Heart left ventricle (tissue), 16 donors: ENCODE results near the gene EPN2. TPM values are rescaled to one million over a fixed set of nuclear protein-coding genes. Genes with fewer than 3 reads are reported as not detected.
"Not testable (repeated sequence)": the region's sequence is repeated elsewhere in the genome, so short reads cannot be mapped to it uniquely, and the experiment has no call there.

Experiments
- ATAC-seq, 4 donors: fragments of 200-7000 bp; cut with Tn5 transposase; one replicate each; pipeline ENCODE4 v1.9.1; 2020 to 2022; ENCODE audit warnings: moderate library complexity in 4 of 4, mild to moderate bottlenecking in 3 of 4, moderate number of reproducible peaks in 1 of 4
- DNase-seq, 5 donors: peaks; one replicate each; pipeline ENCODE4 v3.0.0-alpha.2; 2020
- H3K27ac ChIP-seq, 12 donors: fragments of 200-600 bp; sonication (generic) in 4 of 12; one replicate each; pipeline versions ENCODE4 v1.5.0 to v1.8.0; 2016 to 2022; ENCODE audit warnings: mild to moderate bottlenecking in 2 of 12
- H3K27me3 ChIP-seq, 9 donors: fragments of 200-600 bp; sonication (generic) in 2 of 9; one replicate each; pipeline versions ENCODE4 v1.5.1 to v1.8.0; 2016 to 2022; ENCODE audit warnings: mild to moderate bottlenecking in 3 of 9
- H3K36me3 ChIP-seq, 9 donors: fragments of 200-600 bp; sonication (generic) in 2 of 9; one replicate each; pipeline versions ENCODE4 v1.5.0 to v1.8.0; 2018 to 2022; ENCODE audit warnings: mild to moderate bottlenecking in 2 of 9
- H3K4me1 ChIP-seq, 12 donors: fragments of 200-600 bp; sonication (generic) in 4 of 12; one replicate each; pipeline versions ENCODE4 v1.5.0 to v1.8.0; 2016 to 2022; ENCODE audit warnings: mild to moderate bottlenecking in 3 of 12
- H3K4me3 ChIP-seq, 12 donors: fragments of 200-600 bp; sonication (generic) in 4 of 12; one replicate each; pipeline versions ENCODE4 v1.5.0 to v1.8.0; 2017 to 2022; ENCODE audit warnings: mild to moderate bottlenecking in 9 of 12, moderate library complexity in 4 of 12
- H3K9me3 ChIP-seq, 12 donors: fragments of 200-600 bp; sonication (generic) in 4 of 12; one replicate each; pipeline versions ENCODE4 v1.5.0 to v1.8.0; 2016 to 2022; ENCODE audit warnings: mild to moderate bottlenecking in 1 of 12
- WGBS, 4 donors: extraction: QIAGEN DNeasy Blood & Tissue Kit in 2 of 4; methylation state at CpG; one replicate each; pipeline versions ENCODE4 v1.1.5 to v1.1.7; 2013 to 2018; 5-methylcytosine and 5-hydroxymethylcytosine counted together
- intact Hi-C, 10 donors: fragments of 100-400 bp; cut with DNase I; formaldehyde crosslinking; loops; one replicate each; pipeline versions ENCODE4 v1.11.1 to v1.14.2; 2022
- long read RNA-seq, 3 donors: library from polyadenylated mRNA; unstranded; transcript quantifications; one replicate each; pipeline ENCODE4 v2.0.0, GENCODE V29; 2020 to 2021
- polyA plus RNA-seq, 2 donors: library from polyadenylated mRNA; stranded (reverse); fragments of 200-250 nt; gene quantifications; one replicate each; pipeline ENCODE4 v1.2.3, GENCODE V29; 2013
- total RNA-seq, 9 donors: library from RNA; depleted of rRNA in 2 of 9; stranded (reverse); fragments of >200 nt in 2 of 9; fragmentation: NEBNext Ultra II Directional in 3 of 9; extraction: Animal tissue kit (Norgen Biotek cat#: 25700) in 3 of 9; gene quantifications; one replicate each; pipeline versions ENCODE4 v1.1.0 to v1.2.4, GENCODE V29; 2016 to 2023
- TF ChIP-seq, protein P1 (sequence below), 12 donors: fragments of 200-600 bp; sonication (generic) in 4 of 12; IDR thresholded peaks; one replicate each; pipeline versions ENCODE4 v1.5.0 to v1.8.0; 2018 to 2022; ENCODE audit warnings: antibody characterized with exemption in 12 of 12, mild to moderate bottlenecking in 5 of 12
- donor health status: ischemic (EF 13 %, LVEDD 7.1; RV severe dilation, severe dysfunction).
- donor health status: healthy with polysubstance abuse.
- donor health status: DM: no; HTN: yes; CAD: no.
- donor health status: DM: no; HTN: no; CAD: no.
- donor health status: ischemic (EF 25% LVEDD 6.9; RV normal size, moderate dysfunction).
- donor health status: ischemic (EF 25% LVEDD 5.7; RV mildly dilated, moderate dysfunction).
- donor health status: healthy.
- donor health status: DM: yes; HTN: yes; CAD: no.
- donor health status: ischemic (EF 35%, LVEDD 5.7; RV mildly dilated, moderate dysfunction).
- donor health status: nonischemic (EF 11% LVEDD 7.7; RV severe dilation, severe dysfunction).
- donor health status: DM: yes; HTN: yes; CAD: no.
- donor health status: PGD.
- donor health status: ischemic (EF 29% LVEDD 5.4; RV normal size, mild dysfunction).
- donor health status: nonischemic (EF 23%, LVEDD 6.1; RV moderate dilation, normal function).

The EPN2 gene
- total RNA-seq (100 to 1,000 TPM in 1 of 9 donors, 10 to 100 TPM in 8; 43.9 to 114 (median 73.9) TPM), polyA plus RNA-seq (10 to 100 TPM; 26.4 to 37.9 TPM)
- long read RNA-seq, donor 1, full-length matches to known transcripts, result 17 of 65 reads
- long read RNA-seq, donor 1, partial matches to known transcripts, result 28 of 65 reads
- long read RNA-seq, donor 1, other reads (novel, unspliced or antisense), result 20 of 65 reads
- long read RNA-seq, donor 2, full-length matches to known transcripts, result 36 of 116 reads
- long read RNA-seq, donor 2, partial matches to known transcripts, result 44 of 116 reads
- long read RNA-seq, donor 2, other reads (novel, unspliced or antisense), result 36 of 116 reads
- long read RNA-seq, donor 3, full-length matches to known transcripts, result 23 of 62 reads
- long read RNA-seq, donor 3, partial matches to known transcripts, result 20 of 62 reads
- long read RNA-seq, donor 3, other reads (novel, unspliced or antisense), result 19 of 62 reads

DNA sequence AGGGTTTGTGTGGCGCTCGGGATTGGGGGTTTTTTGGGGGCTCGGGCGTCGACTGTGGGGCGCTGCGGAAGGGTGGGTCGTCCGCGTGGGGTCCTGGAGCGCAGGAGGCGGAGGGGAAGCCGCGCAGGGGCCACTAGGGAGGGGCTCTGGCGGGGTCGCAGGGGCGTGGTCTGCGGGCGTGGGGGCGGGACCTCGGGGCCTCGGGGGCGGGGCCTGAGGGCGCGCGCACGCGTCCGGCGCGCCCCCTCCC lies at the start of gene EPN2:
EPN2 (plus strand) TSS at position 228 of the 250 bp plus-strand sequence. CDS start 45,754 bp downstream, outside the sequence.
- 1% methylated on average over 17 to 20 of the region's 31 CpGs; no CpG with 5 or more reads in 2 of the 4 donors for WGBS, 4 donors
- intact Hi-C loops, H3K27me3 ChIP-seq, H3K36me3 ChIP-seq, H3K9me3 ChIP-seq: not testable (repeated sequence)
- Histone ChIP-seq H3K4me3 (peak within 1 kb of the TSS; percentile 74 to 100 (median 97)), H3K27ac (peak within 1 kb of the TSS; percentile 79 to 98 (median 95)), H3K4me1 (peaks cover 6 to 35% (median 19%) of the 10 kb centered on the region in 12 donors)
- TF ChIP-seq, protein P1, sequence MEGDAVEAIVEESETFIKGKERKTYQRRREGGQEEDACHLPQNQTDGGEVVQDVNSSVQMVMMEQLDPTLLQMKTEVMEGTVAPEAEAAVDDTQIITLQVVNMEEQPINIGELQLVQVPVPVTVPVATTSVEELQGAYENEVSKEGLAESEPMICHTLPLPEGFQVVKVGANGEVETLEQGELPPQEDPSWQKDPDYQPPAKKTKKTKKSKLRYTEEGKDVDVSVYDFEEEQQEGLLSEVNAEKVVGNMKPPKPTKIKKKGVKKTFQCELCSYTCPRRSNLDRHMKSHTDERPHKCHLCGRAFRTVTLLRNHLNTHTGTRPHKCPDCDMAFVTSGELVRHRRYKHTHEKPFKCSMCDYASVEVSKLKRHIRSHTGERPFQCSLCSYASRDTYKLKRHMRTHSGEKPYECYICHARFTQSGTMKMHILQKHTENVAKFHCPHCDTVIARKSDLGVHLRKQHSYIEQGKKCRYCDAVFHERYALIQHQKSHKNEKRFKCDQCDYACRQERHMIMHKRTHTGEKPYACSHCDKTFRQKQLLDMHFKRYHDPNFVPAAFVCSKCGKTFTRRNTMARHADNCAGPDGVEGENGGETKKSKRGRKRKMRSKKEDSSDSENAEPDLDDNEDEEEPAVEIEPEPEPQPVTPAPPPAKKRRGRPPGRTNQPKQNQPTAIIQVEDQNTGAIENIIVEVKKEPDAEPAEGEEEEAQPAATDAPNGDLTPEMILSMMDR (IDR thresholded peaks at IDR 0.05), result peak in 1 of 12 donors; percentile 27
- DNase-seq (peak; percentile 68 to 88 (median 84)), ATAC-seq (peak; percentile 79 to 94 (median 90))

DNA sequence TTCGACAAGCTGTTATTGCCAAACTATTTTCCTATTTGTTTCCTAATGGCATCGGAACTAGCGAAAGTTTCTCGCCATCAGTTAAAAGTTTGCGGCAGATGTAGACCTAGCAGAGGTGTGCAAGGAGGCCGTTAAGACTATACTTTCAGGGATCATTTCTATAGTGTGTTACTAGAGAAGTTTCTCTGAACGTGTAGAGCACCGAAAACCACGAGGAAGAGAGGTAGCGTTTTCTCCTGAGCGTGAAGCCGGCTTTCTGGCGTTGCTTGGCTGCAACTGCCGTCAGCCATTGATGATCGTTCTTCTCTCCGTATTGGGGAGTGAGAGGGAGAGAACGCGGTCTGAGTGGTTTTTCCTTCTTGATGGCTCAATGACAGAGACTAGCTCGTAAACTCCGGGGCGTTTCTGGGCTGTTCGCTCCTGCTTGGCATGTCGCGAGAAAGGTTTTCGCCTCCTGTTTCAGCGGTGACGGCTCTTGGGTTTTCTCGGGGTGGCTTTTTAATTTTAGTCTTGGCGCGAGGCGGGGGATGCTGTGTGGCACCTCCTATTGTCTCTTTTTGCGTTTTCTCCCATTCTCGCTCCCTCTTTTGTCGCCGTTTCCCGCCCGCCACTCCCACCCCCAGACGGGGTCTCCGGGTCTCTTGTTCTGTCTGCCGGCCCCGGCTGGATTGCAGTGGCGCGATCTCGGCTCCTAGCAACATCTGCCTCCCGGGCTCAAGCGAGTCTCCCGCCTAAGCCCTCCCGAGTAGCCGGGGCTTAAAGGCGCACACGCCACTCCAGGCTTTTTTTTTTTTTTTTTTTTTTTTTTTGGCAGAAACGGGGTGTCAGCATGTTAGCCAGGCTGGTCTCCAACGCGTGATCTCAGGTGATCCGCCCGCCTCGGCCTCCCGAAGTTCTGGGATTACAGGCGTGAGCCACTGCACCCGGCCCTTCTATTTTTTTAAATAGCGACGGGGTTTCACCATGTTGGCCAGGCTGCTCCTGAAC lies 49.0 kb upstream of the EPN2 start:
- H3K27ac ChIP-seq, result peak overlapping the region in 3 of 12 donors; percentile 53 to 62 (median 55)
- 0 to 1% (median 0%) methylated on average over 8 to 9 of the region's 62 CpGs for WGBS, 4 donors
- DNase-seq, H3K36me3 ChIP-seq, H3K27me3 ChIP-seq, intact Hi-C loops, H3K9me3 ChIP-seq, H3K4me1 ChIP-seq: not testable (repeated sequence)
- ATAC-seq, result peak in 3 of 4 donors; percentile 35 to 72 (median 51)
- H3K4me3 ChIP-seq, result peak overlapping the region in 1 of 12 donors; percentile 11

DNA sequence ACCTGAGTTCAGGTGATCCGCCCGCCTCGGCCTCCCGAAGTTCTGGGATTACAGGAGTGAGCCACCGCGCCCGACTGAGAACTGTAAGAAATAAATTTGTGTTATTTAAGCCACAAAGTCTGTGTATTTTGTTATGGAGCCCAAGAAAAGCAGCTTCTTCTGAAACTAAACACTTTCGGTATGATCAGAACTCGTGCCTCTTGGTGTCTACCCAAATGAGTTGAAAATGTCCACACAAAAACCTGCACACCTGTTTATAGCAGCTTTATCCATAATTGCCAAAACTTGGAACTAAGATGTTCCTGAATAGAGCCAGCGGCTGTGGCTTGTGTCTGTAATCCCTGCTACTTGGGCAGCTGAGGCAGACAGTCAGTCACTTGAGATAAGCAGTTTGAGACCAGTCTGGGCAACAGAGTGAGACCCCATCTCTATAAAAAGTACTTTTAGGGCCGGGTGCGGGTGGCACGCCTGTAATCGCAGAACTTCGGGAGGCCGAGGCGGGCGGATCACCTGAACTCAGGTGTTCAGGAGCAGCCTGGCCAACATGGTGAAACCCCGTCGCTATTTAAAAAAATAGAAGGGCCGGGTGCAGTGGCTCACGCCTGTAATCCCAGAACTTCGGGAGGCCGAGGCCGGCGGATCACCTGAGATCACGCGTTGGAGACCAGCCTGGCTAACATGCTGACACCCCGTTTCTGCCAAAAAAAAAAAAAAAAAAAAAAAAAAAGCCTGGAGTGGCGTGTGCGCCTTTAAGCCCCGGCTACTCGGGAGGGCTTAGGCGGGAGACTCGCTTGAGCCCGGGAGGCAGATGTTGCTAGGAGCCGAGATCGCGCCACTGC lies 48.1 kb upstream of the EPN2 start:
- WGBS, 4 donors, result no CpG with 5 or more reads among the region's 39 CpGs
- H3K27me3 ChIP-seq, H3K4me1 ChIP-seq, H3K4me3 ChIP-seq, H3K9me3 ChIP-seq, intact Hi-C loops, DNase-seq, H3K27ac ChIP-seq, H3K36me3 ChIP-seq: not testable (repeated sequence)
- peak; percentile 80 to 93 (median 90) for ATAC-seq

DNA sequence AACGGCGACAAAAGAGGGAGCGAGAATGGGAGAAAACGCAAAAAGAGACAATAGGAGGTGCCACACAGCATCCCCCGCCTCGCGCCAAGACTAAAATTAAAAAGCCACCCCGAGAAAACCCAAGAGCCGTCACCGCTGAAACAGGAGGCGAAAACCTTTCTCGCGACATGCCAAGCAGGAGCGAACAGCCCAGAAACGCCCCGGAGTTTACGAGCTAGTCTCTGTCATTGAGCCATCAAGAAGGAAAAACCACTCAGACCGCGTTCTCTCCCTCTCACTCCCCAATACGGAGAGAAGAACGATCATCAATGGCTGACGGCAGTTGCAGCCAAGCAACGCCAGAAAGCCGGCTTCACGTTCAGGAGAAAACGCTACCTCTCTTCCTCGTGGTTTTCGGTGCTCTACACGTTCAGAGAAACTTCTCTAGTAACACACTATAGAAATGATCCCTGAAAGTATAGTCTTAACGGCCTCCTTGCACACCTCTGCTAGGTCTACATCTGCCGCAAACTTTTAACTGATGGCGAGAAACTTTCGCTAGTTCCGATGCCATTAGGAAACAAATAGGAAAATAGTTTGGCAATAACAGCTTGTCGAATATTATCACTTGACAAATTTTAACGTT lies 47.3 kb upstream of the EPN2 start:
- intact Hi-C loops, H3K4me1 ChIP-seq, H3K4me3 ChIP-seq, DNase-seq, H3K9me3 ChIP-seq, H3K36me3 ChIP-seq, H3K27ac ChIP-seq, H3K27me3 ChIP-seq: not testable (repeated sequence)
- peak in 2 of 4 donors; percentile 23 to 64 for ATAC-seq
- no CpG with 5 or more reads among the region's 36 CpGs for WGBS, 4 donors
